ENCODE measurements around the gene DOCK4. TPM values are rescaled to one million over a fixed set of nuclear protein-coding genes. Genes with fewer than 3 reads are reported as not detected.

Gene DOCK4
- total RNA-seq, 4 donors from 2014 or later: 8.2 to 9.0 (median 8.6) TPM

GRCh38 chr7:111820121-111820520 lies 386.1 kb downstream of the DOCK4 start:
- 93 to 100% methylated on average over 1 of the region's 1 CpG for WGBS, 2 donors
- TF ChIP-seq CTCF (IDR thresholded peaks at IDR 0.05) (no peak), POLR2A (IDR thresholded peaks at IDR 0.05) (no peak)
- no peak for DNase-seq (ENCODE audit: low spot score in 2 of 2)
- H3K4me3 ChIP-seq (ENCODE audit: low read depth, poor library complexity, severe bottlenecking): no peak overlapping the region
- intact Hi-C loops (cut with DNase I; ENCODE audit: low total_unique reads): no loop called here

DNA sequence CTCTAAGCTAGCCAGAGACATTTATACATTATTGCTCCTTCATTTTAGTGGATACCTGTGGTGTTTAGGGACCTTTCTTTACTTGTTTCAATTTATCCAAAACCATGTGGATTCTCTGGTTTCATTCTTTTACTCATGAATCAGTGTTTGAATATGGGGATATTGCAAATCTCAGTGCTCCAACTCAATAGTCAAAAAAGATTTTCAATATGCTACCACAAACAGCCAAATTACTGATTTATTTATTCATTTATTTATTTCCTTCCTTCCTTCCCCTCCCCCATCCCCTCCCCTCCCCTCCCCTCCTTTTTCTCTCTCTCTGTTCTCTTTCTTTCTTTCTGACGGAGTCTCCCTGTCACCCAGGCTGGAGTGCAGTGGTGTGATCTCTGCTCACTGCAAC lies 390.8 kb downstream of the DOCK4 start:
- TF ChIP-seq CTCF (IDR thresholded peaks at IDR 0.05) (no peak), POLR2A (IDR thresholded peaks at IDR 0.05) (no peak)
- 100% methylated on average over 1 of the region's 1 CpG for WGBS, 2 donors
- intact Hi-C loops (cut with DNase I; ENCODE audit: low total_unique reads): no loop called here
- no peak for DNase-seq (ENCODE audit: low spot score in 2 of 2)
- no peak overlapping the region for H3K4me3 ChIP-seq (ENCODE audit: low read depth, poor library complexity, severe bottlenecking)

- 94 to 96% methylated on average over 4 of the region's 4 CpGs for WGBS, 2 donors
- DNase-seq (ENCODE audit: low spot score in 2 of 2): no peak
- no peak overlapping the region for H3K4me3 ChIP-seq (ENCODE audit: low read depth, poor library complexity, severe bottlenecking)
- intact Hi-C loops (cut with DNase I; ENCODE audit: low total_unique reads): no loop called here
- TF ChIP-seq POLR2A (IDR thresholded peaks at IDR 0.05) (no peak), CTCF (IDR thresholded peaks at IDR 0.05) (no peak)
Observed at GRCh38 chr7:111813306-111813705, 392.9 kb downstream of the DOCK4 start.

- DNase-seq (ENCODE audit: low spot score in 2 of 2): no peak
- no peak overlapping the region for H3K4me3 ChIP-seq (ENCODE audit: low read depth, poor library complexity, severe bottlenecking)
- WGBS, 2 donors: 93 to 94% methylated on average over 4 of the region's 4 CpGs
- intact Hi-C loops (cut with DNase I; ENCODE audit: low total_unique reads): no loop called here
- no peak for TF ChIP-seq CTCF (IDR thresholded peaks at IDR 0.05)
- TF ChIP-seq POLR2A (IDR thresholded peaks at IDR 0.05): no peak
Observed at GRCh38 chr7:111806232-111806631, 400.0 kb downstream of the DOCK4 start.

DNA sequence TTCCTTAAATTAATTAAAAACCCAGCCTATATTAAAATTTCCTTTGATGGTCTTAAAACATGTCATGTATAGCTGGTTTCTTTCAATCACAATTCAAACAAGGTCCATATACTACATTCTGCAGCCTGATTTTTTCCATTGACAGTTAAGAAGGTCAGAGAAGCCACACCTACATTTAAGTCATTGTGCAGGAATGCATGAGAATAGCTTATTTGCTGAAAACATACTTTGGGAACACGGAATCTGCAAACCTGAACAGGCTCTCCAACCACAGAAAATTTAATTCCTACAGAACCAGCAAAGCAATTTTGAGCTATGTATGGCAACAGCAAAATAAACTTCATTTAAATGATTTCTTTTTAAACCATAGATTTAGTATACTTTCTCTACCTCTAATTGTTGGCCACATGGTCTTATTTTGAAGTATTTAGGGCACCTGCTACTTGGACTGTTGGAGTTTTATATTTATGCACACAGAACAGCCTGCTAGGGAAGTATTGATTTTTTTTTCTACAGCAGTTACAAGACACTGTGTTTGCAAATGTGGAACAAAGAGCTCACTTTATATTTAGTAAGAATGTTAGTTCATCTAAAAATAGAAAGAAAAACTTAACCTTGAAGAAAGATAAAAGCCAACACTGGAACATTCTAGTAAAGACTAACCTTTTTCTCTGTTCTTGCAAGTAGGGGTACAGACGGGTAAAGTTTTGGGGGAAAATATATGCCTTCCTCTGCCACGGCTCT lies 403.0 kb downstream of the DOCK4 start:
- no peak for DNase-seq (ENCODE audit: low spot score in 2 of 2)
- TF ChIP-seq CTCF (IDR thresholded peaks at IDR 0.05): no peak
- no peak for TF ChIP-seq POLR2A (IDR thresholded peaks at IDR 0.05)
- 75 to 82% methylated on average over 3 of the region's 3 CpGs for WGBS, 2 donors
- H3K4me3 ChIP-seq (ENCODE audit: low read depth, poor library complexity, severe bottlenecking): no peak overlapping the region
- intact Hi-C loops (cut with DNase I; ENCODE audit: low total_unique reads): no loop called here
